HepG2 (cell line): Measurements from ENCODE around the gene TMEM97. TPM values are rescaled to one million over a fixed set of nuclear protein-coding genes. Genes with fewer than 3 reads are reported as not detected.

ENCODE experiments used
- ATF1 ChIP-seq: IDR thresholded peaks from 2 replicates; pipeline ENCODE4 v1.6.1; 2016; ENCODE audit warnings: mild to moderate bottlenecking, control low read depth
- FOXP1 ChIP-seq, 2 experiments: fragments of 450-650 bp in 1 of 2; IDR thresholded peaks; 2 replicates each; pipeline ENCODE4 v1.6.1; 2017 to 2018; ENCODE audit warnings: antibody characterized with exemption in 1 of 2
- HDAC1 ChIP-seq: sonication (generic); formaldehyde crosslinking; IDR thresholded peaks from 2 replicates; pipeline ENCODE4 v1.5.1; 2020; ENCODE audit warnings: mild to moderate bottlenecking, missing genetic modification reagents
- MAFK ChIP-seq, 2 experiments: IDR thresholded peaks in 1 of 2; conservative IDR thresholded peaks in 1 of 2; 2 replicates each; pipeline ENCODE4 v1.6.1; 2011; ENCODE audit warnings: improper control_type of control experiment in 2 of 2, low read length in 2 of 2
- NFRKB ChIP-seq: fragments of 450-650 bp; IDR thresholded peaks from 2 replicates; pipeline ENCODE4 v1.6.1; 2017
- RFXANK ChIP-seq: IDR thresholded peaks from 2 replicates; pipeline ENCODE4 v1.6.1; 2016
- RFXAP ChIP-seq: sonication (generic); formaldehyde crosslinking; IDR thresholded peaks from 2 replicates; pipeline ENCODE4 v1.4.0; 2020; ENCODE audit warnings: missing genetic modification reagents, borderline replicate concordance
- SIX1 ChIP-seq: sonication (generic); formaldehyde crosslinking; IDR thresholded peaks from 2 replicates; pipeline ENCODE4 v1.4.0; 2020; ENCODE audit warnings: missing genetic modification reagents, borderline replicate concordance
- SMC3 ChIP-seq: IDR thresholded peaks from 2 replicates; pipeline ENCODE4 v1.6.1; 2011; ENCODE audit warnings: low read length, improper control_type of control experiment
- SNRNP70 ChIP-seq: fragments of 200-400 bp; formaldehyde crosslinking; IDR thresholded peaks from 2 replicates; pipeline ENCODE4 v1.6.1; 2017; ENCODE audit warnings: mild to moderate bottlenecking, low read depth, low read length, moderate library complexity
- ZBTB7A ChIP-seq: sonication (generic); formaldehyde crosslinking; IDR thresholded peaks from 2 replicates; pipeline ENCODE4 v1.8.0; 2022; ENCODE audit warnings: mild to moderate bottlenecking, missing genetic modification reagents
- ZNF34 ChIP-seq: sonication (generic); formaldehyde crosslinking; IDR thresholded peaks from 2 replicates; pipeline ENCODE4 v1.4.0; 2020; ENCODE audit warnings: mild to moderate bottlenecking, missing genetic modification reagents, borderline replicate concordance
- polyA plus RNA-seq, 8 experiments: library from polyadenylated mRNA; depleted of rRNA in 3 of 8; stranded (reverse) in 7 of 8; unstranded in 1 of 8; fragments of >200 nt; fragmentation: Illumina TruSeq in 4 of 8; extraction: Trizol in 4 of 8; gene quantifications; 2 replicates each; pipeline versions ENCODE4 v1.2.1 to v1.2.3, GENCODE V29; 2011 to 2016; ENCODE audit warnings: low read depth in 4 of 8, missing spikeins in 1 of 8, mixed read lengths in 1 of 8; ENCODE audit not compliant: insufficient read depth in 1 of 8
- total RNA-seq, 5 experiments: library from RNA; depleted of rRNA; stranded (reverse); fragments of >200 nt; fragmentation: Illumina TruSeq; extraction: Trizol; gene quantifications; 2 replicates each; pipeline ENCODE4 v1.2.3, GENCODE V29; 2016; ENCODE audit warnings: low read depth in 1 of 5
- TF ChIP-seq, protein P1 (sequence below): sonication (generic); formaldehyde crosslinking; IDR thresholded peaks from 2 replicates; pipeline ENCODE4 v1.9.0; 2022; ENCODE audit warnings: missing genetic modification reagents, mild to moderate bottlenecking, borderline replicate concordance
- TF ChIP-seq, protein P2 (sequence below): sonication (generic); formaldehyde crosslinking; conservative IDR thresholded peaks from 2 replicates; pipeline ENCODE4 v1.4.0; 2020; ENCODE audit warnings: missing genetic modification reagents
- TF ChIP-seq, protein P3 (sequence below): sonication (generic); formaldehyde crosslinking; IDR thresholded peaks from 2 replicates; pipeline ENCODE4 v1.4.0; 2020; ENCODE audit warnings: missing genetic modification reagents
- TF ChIP-seq, protein P4 (sequence below): sonication (generic); formaldehyde crosslinking; IDR thresholded peaks from 2 replicates; pipeline ENCODE4 v1.8.1; 2023; ENCODE audit warnings: mild to moderate bottlenecking, inconsistent platforms, moderate library complexity, missing genetic modification reagents, borderline replicate concordance
- TF ChIP-seq, protein P5 (sequence below): sonication (generic); formaldehyde crosslinking; IDR thresholded peaks from 2 replicates; pipeline ENCODE4 v1.8.1; 2023; ENCODE audit warnings: missing genetic modification reagents, mild to moderate bottlenecking, borderline replicate concordance
- TF ChIP-seq, protein P6 (sequence below): sonication (generic); formaldehyde crosslinking; IDR thresholded peaks from 2 replicates; pipeline ENCODE4 v1.4.0; 2020; ENCODE audit warnings: missing genetic modification reagents, borderline replicate concordance

Gene TMEM97
- total and polyA plus RNA-seq, 2 of the 13 experiments (the other 11 are each of a cell fraction or from before 2014, with no cell fraction given): 69.6 to 137 TPM

DNA sequence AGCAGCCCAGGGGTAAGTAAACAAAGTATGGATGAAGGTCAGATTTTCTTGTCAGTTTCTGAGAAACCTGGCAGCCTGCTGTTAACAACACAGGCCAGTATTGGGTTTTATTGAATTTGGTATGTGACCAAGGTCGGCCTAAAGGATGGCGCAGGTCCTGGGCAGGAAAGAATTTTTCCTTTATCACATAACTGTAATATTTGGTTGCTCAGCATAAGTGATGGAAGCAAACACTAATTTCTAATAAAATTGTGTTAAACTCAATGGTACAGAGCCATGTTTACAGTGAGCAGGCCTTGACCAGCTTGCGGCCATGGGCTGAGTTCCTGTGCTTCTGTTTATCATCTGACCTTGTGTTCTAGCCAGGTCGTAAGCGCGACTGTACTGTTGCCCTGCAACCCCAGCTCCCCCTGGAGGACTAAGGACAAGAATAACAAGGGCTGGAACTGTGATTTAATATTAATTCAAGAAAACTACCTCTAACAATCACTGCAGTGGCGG lies 27.8 kb downstream of the TMEM97 start (continued):
- TF ChIP-seq, protein P1, sequence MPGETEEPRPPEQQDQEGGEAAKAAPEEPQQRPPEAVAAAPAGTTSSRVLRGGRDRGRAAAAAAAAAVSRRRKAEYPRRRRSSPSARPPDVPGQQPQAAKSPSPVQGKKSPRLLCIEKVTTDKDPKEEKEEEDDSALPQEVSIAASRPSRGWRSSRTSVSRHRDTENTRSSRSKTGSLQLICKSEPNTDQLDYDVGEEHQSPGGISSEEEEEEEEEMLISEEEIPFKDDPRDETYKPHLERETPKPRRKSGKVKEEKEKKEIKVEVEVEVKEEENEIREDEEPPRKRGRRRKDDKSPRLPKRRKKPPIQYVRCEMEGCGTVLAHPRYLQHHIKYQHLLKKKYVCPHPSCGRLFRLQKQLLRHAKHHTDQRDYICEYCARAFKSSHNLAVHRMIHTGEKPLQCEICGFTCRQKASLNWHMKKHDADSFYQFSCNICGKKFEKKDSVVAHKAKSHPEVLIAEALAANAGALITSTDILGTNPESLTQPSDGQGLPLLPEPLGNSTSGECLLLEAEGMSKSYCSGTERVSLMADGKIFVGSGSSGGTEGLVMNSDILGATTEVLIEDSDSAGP (CRISPR knock-in tag): 0 out of 2 replicates have a peak, but pooled peaks have one; percentile 9
- TF ChIP-seq, protein P2, sequence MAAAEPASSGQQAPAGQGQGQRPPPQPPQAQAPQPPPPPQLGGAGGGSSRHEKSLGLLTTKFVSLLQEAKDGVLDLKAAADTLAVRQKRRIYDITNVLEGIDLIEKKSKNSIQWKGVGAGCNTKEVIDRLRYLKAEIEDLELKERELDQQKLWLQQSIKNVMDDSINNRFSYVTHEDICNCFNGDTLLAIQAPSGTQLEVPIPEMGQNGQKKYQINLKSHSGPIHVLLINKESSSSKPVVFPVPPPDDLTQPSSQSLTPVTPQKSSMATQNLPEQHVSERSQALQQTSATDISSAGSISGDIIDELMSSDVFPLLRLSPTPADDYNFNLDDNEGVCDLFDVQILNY (CRISPR knock-in tag): no peak
- TF ChIP-seq, protein P3, sequence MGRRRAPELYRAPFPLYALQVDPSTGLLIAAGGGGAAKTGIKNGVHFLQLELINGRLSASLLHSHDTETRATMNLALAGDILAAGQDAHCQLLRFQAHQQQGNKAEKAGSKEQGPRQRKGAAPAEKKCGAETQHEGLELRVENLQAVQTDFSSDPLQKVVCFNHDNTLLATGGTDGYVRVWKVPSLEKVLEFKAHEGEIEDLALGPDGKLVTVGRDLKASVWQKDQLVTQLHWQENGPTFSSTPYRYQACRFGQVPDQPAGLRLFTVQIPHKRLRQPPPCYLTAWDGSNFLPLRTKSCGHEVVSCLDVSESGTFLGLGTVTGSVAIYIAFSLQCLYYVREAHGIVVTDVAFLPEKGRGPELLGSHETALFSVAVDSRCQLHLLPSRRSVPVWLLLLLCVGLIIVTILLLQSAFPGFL (CRISPR knock-in tag): no peak
- TF ChIP-seq, protein P4, sequence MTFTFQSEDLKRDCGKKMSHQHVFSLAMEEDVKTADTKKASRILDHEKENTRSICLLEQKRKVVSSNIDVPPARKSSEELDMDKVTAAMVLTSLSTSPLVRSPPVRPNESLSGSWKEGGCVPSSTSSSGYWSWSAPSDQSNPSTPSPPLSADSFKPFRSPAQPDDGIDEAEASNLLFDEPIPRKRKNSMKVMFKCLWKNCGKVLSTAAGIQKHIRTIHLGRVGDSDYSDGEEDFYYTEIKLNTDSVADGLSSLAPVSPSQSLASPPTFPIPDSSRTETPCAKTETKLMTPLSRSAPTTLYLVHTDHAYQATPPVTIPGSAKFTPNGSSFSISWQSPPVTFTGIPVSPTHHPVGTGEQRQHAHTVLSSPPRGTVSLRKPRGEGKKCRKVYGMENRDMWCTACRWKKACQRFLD (CRISPR knock-in tag): no peak
- no peak for TF ChIP-seq ZNF34 (CRISPR knock-in tag)
- TF ChIP-seq ZBTB7A (CRISPR knock-in tag): no peak
- no peak for TF ChIP-seq MAFK (conservative IDR thresholded peaks at IDR 0.05 in 1 of 2, IDR thresholded peaks at IDR 0.05 in 1 of 2; ENCODE audit: low read length in 2 of 2)
- no peak for TF ChIP-seq SNRNP70
- TF ChIP-seq, protein P5, sequence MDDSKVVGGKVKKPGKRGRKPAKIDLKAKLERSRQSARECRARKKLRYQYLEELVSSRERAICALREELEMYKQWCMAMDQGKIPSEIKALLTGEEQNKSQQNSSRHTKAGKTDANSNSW (CRISPR knock-in tag): no peak
- no peak for TF ChIP-seq NFRKB
- TF ChIP-seq ATF1 (CRISPR knock-in tag): no peak
- peak; percentile 54 for TF ChIP-seq HDAC1 (CRISPR knock-in tag)
- TF ChIP-seq, protein P6, sequence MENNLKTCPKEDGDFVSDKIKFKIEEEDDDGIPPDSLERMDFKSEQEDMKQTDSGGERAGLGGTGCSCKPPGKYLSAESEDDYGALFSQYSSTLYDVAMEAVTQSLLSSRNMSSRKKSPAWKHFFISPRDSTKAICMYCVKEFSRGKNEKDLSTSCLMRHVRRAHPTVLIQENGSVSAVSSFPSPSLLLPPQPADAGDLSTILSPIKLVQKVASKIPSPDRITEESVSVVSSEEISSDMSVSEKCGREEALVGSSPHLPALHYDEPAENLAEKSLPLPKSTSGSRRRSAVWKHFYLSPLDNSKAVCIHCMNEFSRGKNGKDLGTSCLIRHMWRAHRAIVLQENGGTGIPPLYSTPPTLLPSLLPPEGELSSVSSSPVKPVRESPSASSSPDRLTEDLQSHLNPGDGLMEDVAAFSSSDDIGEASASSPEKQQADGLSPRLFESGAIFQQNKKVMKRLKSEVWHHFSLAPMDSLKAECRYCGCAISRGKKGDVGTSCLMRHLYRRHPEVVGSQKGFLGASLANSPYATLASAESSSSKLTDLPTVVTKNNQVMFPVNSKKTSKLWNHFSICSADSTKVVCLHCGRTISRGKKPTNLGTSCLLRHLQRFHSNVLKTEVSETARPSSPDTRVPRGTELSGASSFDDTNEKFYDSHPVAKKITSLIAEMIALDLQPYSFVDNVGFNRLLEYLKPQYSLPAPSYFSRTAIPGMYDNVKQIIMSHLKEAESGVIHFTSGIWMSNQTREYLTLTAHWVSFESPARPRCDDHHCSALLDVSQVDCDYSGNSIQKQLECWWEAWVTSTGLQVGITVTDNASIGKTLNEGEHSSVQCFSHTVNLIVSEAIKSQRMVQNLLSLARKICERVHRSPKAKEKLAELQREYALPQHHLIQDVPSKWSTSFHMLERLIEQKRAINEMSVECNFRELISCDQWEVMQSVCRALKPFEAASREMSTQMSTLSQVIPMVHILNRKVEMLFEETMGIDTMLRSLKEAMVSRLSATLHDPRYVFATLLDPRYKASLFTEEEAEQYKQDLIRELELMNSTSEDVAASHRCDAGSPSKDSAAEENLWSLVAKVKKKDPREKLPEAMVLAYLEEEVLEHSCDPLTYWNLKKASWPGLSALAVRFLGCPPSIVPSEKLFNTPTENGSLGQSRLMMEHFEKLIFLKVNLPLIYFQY (CRISPR knock-in tag): peak; percentile 46; the same call in 1 of the 2 replicates
- no peak for TF ChIP-seq RFXAP
- no peak for TF ChIP-seq FOXP1 (IDR thresholded peaks at IDR 0.05)
- peak; percentile 51; the same call in 1 of the 2 replicates for TF ChIP-seq FOXP1 (CRISPR knock-in tag; IDR thresholded peaks at IDR 0.05)
- no peak for TF ChIP-seq SIX1 (CRISPR knock-in tag)
- TF ChIP-seq SMC3: peak; percentile 74
- TF ChIP-seq RFXANK (CRISPR knock-in tag): no peak
